Mesenteric fat pad (tissue), 1 donor: ENCODE results near the gene ZDHHC14. TPM values are rescaled to one million over a fixed set of nuclear protein-coding genes. Genes with fewer than 3 reads are reported as not detected.
A peak's percentile ranks its signal among the peaks of the same experiment; 100 is the strongest.

Source experiments
- DNase-seq: peaks from one replicate; pipeline ENCODE4 v3.0.0-alpha.2; 2020; ENCODE audit warnings: low spot score
- total RNA-seq: library from RNA; stranded (reverse); fragmentation: NEBNext Ultra II Directional; extraction: Animal tissue kit (Norgen Biotek cat#: 25700); gene quantifications from one replicate; pipeline ENCODE4 v1.2.1, GENCODE V29; 2021
- donor health status: DM: yes; HTN: yes; CAD: no.

ZDHHC14 gene
- total RNA-seq, 1 donor from 2014 or later, result 8.5 TPM

DNA sequence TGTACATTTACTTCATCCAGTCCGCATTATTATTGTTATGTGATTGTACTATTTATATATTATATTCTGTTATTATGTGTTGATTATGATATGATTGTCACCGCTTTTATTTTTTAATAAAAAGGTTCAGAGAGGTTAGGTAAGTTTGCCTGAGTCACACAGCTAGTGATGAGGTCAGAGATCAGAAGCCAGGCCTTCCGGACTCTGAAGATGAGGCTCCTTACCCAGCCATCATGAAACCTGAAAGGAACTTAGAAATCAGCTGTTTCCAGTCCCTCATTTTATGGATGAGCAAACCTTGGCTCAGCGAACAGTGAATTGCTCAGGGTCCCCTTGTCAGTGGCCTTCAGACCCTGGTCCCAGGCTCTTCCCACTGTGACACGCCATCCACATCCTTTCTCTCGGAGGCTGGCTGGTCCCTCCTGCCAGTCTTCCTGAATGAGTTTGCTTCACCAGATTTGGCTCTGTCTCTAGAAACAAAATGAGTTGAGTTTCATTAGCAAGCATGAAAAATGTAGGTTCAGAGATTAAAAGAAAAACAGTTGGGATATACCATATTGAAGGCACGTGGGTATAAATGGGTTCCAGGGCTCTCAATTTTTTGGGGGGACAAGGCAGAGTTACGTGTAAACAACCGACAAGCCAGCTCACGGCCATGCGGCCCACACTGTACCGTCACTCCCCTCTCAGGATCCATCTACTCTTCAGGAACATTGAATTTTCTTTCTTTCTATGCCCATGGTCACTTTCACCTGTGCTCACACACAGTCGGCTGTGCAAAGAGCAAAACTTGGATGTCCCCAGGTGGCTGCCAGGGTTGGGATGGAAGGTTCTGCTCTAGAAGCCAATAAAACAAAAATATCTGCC is 132.9 kb downstream of the ZDHHC14 start:
- DNase-seq, result peak; percentile 39

DNA sequence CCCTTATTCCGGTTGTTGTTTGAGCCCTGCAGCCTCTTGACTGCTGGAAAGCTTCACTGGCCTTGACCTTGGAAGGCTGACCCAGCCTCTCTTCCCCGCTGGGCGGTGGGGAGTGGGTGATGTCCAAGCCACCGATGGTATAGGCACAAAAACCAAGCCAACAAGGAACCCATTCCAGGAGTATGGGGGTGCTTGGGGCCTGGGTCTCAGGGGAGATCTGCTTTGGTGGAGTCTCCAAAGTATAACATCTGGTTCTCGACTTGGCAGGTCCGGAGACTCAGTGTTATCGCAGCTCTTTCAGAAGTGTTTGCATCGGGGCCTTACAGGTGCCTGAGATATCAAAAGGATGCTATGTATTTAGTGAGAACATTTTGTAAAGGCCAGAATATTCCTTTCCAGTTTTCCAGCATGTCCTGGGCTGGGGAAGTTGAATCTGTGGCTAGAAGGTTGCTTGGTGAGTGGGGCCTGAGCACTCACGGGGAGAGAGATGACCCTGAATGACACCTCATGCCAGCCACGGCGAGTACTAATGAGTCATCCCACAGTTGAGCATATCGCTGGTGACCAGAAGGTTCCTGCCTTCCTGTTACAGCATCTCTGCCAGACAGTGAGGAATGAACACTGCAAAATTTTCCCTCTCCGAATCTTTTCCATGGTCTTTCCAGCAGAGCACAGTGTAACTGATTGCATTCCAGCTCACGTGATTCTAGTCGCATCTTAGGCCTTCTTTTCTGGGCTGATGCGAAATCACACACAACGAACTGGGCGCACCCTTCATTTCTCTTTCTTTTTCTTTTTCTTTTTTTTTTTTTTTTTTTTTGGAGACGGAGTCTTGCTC is 133.9 kb downstream of the ZDHHC14 start:
- peak; percentile 83 for DNase-seq

DNA sequence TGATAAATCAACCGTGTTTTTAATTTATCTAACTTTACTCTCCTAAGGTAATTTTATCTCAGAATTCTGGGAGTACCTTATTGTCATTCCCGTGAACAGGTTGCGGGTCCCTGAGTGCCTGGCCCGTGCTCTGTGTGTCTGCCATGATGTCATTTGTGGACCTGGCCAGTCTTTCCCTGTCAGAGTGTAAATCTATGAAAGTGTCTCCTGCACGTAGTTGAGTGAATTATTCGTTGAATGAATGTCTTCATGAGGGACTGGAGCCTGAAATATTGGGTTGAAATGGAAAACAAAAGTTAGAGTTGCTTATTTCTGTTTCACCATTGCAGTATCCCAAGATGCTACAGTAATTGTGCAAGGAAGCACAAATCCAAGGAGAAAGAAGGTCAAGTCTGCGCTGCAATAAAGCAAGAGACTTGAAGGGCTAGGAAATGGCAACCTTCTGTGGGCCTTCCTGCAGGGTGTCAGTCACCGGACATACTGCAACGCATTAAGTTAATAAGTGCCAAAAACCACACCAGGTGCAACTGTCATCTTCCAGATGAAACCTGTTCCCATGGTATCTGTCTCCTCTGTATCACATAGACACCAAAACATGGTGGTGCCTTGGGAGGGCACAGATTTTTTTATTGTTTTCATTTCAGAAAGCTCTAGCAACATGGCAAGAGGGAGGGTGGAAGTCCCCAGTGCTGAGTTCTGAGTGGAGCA is 135.5 kb downstream of the ZDHHC14 start:
- peak; percentile 28 for DNase-seq

DNA sequence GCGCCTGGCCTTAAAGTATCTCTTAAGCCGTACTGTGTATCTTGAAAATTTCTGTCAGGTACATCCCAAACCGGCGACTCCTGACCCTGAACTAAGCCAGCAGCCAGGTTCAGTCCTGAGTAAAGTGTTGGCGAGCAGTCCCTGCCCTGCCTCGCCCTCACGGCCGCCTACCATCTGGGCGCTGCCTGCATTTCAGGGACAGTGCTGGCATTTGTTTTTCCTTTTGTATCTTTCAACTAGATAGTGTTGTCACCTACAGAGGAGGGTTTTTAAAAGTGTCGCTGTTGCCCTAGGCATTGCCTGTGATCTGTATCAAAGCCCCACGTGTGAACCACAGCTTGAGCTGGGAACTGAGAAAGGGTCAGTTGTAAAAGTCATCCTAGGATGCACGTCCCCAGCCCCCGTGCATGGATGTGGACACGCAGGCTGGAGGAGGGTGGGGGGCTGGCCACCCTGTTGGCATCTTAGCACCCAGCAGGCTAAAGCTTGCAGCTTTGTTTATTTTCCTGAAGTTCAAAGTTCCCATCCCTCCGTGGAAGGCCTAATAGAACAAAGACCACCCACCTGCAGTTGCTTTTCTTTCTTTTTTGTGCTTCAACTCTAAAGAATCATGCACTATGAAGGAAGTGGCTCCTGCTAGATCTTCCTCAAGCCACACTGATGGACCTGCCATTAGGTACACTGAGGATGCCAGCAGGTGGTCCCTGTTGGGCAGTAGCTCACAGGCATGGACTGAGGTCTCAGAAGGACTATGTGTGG is 136.8 kb downstream of the ZDHHC14 start:
- DNase-seq, result peak; percentile 67

DNA sequence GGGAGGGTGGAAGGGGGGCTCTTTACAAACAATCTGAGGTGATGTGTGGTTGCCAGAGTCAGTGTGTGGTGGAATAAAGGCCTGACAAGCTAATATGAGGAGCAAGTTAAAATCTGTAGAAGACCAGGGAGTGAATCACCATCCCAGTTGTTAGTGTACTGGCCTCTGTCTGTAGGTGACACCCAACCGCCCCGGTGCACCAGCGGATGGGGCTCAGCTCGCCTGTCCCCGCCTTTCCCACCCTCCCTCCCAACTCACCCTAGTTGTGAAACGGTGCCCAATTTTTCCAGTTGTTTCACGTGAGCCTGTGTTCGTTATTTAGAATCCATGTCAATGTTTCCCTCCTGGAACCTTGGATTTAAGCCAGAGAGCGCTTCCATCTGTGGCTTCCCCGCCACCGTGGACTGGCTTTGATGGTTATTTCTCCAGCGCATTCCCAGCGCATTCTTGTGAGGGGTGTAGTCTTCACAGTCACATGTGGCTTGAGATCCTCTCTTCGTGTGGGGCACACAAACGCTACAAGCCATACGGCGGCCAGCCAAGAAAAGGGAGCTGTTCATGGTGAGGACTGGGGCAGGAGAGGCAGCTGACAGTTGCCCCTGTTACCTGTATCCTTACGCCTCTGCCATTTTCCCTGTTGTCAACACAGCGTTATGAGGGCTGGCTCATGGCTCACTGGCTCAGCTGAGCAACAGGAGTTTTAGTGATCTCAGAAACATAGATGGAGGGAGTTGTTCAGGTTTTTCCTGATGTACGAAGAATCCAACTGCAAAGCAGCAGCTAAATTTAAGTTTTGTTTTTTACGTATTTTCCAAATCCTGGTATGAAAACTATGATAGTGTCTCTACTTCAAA is 137.6 kb downstream of the ZDHHC14 start:
- peak; percentile 69 for DNase-seq

DNA sequence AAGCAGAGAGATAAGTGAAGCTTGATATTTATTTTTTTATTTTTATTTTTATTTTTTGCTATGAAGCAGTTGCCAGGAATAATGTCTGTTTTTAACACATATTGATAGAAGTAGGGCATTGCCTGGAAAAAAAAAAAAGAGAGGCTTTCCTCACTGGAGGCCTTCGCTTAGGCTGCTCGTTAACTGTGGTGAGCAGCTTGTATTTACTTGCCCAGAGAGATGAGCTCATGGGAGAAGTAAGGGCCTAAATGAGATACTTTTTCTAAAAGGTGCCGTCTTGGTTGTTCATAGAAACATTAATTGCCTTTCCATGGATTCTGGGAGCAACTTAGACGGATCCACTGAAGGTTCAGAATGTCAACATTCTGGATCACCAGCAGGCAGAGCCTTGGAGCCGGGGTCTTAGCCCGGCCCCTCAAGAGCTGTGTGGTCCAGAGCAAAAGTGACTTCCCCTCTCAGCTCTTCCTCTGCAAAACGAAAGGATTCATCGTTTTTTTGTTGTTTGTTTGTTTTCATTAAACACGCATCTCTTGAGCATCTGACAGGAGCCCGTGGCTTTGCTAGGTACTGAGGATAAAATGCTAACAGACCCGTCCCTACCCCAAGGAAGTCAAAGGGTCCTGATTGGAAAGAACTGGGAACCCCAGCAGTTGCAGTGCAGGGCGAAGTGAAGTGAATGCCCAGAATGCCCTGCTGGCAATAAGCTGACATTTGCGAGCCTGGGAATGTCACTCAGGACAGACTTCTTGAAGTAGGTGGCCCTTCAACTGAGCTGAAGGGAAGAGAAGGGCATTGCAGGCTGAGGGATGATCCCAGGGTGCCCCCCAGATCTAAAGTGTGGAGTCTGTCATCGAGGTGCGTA is 138.5 kb downstream of the ZDHHC14 start:
- DNase-seq, result peak; percentile 35

DNA sequence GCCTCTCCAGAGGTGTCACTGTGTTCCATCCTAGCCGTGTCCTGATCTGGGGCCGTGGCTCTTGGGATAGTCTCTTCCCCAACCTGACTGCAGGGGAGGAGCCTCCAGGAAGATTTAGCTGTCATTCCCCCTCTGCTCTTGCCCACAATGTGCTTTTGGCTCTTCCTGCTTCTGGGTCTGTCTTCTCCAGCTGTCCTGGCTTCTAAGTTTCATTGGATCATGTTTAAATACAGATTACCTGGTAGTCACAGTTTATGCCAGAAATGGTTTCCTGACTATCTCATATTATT is 139.1 kb downstream of the ZDHHC14 start:
- DNase-seq, result no peak

DNA sequence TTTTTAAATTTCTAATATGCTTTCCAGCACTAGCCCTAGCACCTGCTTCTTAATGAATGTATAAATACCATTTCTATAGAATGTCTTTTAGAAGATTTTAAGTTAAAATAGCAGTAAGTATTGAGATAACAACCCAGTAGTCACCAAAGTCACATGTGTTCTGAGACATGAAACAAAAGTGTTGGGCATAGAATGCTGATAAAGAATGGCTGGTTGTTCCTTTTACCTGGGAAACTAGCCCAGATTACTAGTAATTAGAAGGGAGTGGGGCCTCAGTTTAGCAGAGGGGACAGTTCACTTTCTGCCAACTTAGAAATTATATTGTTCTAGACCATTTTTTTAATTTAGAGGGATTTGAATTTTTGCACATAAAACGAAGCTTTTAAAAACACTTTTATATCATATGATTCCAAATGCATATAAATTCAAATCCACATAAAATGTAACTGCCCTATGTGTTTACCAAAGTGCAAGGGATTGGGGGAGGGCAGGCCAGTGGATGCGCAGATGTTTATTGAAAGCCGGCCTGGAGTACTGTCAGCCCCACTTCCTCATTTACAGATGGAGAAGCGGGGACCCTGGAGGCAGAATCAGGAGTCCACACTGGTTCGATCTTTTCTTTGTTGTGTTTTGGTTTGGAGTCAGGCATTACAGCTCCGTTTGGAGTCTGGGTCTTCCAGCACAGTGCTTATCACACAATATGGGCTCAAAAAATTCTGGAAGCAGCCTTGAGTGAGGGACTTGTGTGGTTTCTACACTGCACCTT is 139.8 kb downstream of the ZDHHC14 start:
- DNase-seq, result peak; percentile 43

DNA sequence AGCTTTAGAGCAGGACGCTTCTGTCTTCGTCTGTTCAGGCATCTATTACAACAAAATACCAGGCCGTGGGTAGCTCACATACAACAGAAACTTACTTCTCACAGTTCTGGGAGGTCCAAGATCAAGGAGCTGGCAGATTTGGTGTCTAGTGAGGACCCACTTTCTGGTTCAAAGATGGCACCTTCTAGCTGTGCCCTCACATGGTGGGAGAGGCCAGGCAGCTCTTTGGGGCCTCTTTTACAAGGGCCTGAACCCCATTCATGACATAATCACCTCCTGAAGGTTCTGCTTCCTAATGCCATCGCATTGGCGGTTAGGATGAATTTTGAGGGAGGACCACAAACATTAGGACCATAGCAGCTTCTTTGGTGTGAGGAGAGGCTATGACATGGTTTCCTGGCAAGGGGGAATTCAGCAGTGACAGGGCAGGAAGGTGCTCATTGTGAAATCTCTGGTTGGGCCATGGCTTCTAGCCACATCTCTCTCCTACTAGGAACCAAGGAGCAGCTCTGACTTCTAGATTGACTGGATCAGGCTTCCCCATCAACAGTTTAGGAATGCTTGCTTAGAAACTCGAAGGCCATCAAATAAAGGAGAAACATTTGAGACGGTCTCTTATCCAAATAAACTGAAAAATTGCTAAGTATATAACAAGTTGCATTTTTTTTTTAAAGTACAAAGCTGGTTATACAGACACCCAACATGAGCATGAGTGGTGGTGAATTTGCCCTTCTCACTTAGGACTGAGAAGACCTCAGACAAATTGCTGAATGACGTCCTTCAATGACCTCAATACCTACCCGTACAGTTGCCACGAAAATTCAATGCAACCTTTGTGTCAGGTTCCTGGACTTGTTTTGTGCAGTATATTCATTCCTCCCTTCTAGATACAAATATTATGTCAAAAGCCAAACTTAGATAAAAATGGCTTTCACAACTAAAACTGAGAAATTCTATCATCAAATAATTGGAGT is 140.7 kb downstream of the ZDHHC14 start:
- DNase-seq, result peak; percentile 82

DNA sequence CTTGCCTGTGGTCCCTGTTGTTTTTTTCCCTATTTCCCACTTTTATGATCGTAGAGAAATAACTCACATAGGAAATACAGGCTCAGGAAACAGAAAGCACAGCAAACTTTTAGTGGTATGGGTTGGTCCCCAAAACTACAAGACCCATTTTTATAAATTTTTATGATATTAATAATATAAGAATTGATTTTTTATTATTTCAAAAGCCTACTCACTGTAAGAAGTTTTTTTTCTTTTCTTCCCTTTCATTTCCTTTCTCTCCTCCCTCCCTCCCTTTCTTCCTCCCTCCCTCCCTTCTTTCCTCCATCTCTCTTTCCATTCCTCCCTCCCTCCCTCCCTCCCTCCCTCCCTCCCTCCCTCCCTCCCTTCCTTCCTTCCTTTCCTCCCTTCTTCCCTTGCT is 141.5 kb downstream of the ZDHHC14 start:
- DNase-seq, result no peak

DNA sequence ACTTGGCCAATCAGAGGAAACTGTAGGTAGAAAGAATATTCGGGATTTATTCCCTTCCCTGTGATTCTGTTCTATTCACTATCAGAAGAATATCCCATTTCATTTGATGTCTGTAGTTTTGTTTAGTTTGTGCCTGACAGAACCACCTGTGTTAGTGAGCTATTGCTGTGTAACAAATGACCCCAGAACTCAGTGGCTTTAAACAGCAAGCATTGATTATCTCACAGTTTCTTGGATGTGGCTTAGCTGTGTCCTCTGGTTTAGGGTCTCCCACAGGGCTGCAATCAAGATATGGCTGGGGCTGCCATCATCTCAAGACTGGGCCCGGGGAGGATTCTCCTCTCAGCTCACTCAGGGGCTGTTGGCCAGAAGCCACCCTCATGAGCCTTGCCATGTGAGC is 143.7 kb downstream of the ZDHHC14 start:
- peak; percentile 18 for DNase-seq

DNA sequence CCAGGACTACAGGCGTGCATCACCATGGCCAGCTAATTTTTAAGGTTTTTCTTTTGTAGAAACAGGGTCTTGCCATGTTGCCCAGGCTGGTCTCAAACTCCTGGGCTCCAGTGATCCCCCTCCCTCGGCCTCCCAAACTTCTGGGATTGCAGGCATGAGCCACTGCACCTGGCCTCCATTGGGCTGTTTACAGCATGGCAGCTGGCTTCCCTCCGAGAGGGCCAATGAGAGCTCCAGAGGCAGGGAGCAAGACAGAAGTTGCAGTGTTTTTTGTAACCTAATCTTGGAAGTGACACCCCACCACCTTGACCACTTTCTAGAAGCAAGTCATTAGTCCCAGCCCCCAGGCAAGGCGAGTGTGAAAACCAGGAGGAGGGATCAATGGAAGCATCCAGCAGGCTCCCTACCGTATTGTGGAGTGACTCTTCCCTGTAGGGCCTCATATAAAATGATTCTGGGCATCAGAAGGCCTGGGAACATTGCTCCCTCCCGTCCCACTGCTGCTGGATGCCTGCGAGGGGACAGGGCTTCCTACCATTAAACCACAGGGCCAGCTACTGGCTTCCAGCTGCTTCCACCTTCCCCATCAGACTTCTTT is 144.4 kb downstream of the ZDHHC14 start:
- peak; percentile 65 for DNase-seq

DNA sequence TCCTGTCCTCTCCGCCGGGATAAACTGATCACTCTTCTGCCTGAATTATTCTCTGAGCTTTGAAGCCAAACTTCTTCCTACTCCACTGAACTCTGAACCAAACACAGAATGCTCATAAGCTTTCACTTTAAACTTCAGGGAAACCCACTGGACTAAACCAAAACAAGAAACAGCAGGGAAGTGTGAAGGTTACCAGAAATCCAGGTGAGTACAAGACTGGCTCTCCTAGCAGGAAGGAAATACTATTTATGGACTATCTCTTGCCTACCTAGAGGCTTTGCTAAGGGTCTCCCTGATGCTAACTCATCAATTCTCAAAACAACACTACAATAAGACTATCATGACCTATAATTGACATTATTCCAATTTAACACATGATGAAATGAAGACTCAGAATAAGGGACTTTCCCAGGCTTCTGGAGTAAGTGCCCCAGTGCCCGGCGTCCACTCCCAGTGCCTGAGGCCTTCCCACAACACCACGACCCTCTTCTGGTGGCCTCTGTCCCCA is 145.0 kb downstream of the ZDHHC14 start:
- peak; percentile 49 for DNase-seq

DNA sequence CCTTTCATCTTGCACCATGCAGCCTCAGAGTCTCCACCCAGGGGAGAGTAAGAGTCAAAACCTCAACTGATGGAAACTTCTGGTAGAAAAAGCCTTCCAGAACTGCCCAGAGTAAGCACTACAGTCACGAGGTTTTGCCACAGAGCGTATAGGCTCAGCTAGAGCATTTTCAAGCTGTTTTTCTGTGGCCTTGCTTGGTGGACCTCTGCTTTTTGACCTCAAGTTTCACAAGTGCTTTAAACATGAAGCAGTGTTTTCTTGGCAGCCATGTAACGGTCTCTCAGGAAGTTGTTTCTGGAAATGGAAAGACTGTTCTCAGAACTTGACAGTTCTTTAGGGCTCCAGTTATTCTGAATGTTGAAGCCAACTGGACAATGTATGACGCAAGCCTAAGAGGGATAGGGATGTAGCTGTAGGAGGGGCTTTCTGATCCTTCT is 146.5 kb downstream of the ZDHHC14 start:
- peak; percentile 14 for DNase-seq

DNA sequence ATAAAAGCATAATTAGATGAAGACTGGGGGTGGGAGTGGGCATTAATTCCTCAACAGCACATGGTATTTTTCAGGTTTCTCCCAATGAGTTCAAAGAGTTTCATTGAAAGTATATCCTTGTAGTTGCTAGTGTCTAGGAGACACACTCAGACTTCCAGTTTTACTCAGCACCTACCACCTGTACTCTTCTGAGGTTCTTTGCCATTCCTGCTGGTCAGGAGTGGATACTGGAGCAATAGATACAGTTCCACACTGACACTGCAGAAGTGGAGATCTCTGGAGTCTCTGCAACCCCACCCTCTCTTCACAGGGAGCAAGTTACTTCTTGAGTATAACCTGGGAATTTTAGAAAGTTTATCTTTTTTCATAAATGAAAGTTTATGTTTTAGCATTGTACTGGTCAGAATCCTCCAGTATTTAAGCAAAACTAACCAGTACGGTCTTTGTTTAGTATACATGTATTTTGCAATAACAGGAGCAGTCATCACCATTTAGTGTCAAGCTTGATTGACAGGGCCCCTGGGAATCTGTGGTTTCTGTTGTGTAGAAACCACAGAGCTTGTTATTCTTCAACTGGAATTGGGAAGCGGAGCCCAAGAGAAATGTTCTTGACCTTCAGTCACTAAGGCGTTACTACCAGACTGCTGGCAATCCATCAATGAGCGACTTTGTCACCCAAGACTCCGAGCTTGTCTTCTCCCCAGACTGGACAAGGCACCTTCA is 148.1 kb downstream of the ZDHHC14 start:
- DNase-seq, result peak; percentile 18

DNA sequence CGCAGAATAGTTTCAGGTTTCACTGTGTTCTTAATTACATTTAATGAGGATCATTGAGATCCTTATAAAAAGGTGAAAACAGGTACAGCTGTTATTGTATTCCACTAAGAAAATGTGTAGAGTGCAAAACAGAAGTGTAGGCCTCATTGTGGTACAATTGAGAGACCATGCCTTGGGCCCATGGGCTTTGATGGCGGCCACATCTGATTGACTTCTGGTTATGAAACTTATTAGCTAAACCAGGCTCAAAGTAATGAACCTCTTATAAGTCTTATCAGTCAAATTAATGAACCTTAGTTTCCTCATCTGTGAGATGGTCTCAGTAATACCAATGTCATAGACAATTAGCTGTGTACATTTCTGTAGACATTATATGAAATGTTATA is 148.7 kb downstream of the ZDHHC14 start:
- DNase-seq, result peak; percentile 6
